Measurements from ENCODE around the gene ATP2B1.

The ATP2B1 gene

DNA sequence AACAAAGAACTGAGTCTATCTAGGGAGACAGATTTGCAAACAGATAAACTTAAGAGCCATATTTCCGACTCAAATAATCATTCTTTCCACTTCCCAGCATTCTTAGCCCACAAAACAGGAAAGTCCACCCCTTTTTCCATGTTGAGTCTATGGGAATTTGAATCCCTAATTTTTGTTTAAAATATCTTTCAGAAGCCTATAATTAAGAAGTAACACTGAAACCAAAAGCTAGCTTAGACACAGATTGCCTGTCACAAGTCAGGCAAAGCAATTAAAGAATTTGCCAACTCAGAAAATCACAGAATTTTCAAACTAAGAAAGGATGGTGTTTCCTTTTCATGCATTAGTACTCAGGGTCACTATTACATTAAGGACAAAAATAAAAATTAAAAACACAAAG, 17.0 kb downstream of the ATP2B1 start:
- TF ChIP-seq GATA2 (IDR thresholded peaks at IDR 0.05; ENCODE audit: low read depth, low read length) (no peak), GATA3 (IDR thresholded peaks at IDR 0.05; ENCODE audit: low read depth, low read length) (no peak)

GRCh38 chr12:89690925-89691324, 17.7 kb downstream of the ATP2B1 start:
- TF ChIP-seq GATA2 (IDR thresholded peaks at IDR 0.05; ENCODE audit: low read depth, low read length) = no peak
- TF ChIP-seq GATA3 (IDR thresholded peaks at IDR 0.05; ENCODE audit: low read depth, low read length) = no peak

DNA sequence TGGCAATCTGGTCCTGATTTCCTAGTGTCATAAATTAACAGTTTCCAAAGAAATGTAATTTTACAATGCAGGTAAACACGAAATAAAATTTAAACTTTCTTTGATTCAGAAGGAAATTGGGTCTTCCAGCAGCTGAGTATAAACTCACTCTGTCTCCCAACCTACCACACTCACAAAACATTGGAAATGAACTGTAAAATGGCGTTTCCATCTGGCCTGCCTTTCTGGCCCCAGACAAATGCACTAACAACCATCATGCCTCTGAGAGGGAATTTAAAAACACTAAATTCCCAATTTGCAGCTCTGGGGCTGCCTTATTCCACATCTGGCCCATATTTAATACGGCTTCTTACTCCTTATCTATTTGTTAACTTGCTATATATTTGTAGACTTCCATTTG, 19.3 kb downstream of the ATP2B1 start:
- TF ChIP-seq GATA3 (IDR thresholded peaks at IDR 0.05; ENCODE audit: low read depth, low read length) = no peak
- TF ChIP-seq GATA2 (IDR thresholded peaks at IDR 0.05; ENCODE audit: low read depth, low read length) = no peak

GRCh38 chr12:89686311-89686710, 22.3 kb downstream of the ATP2B1 start:
- no peak for TF ChIP-seq GATA2 (IDR thresholded peaks at IDR 0.05; ENCODE audit: low read depth, low read length)
- TF ChIP-seq GATA3 (IDR thresholded peaks at IDR 0.05; ENCODE audit: low read depth, low read length) = no peak

GRCh38 chr12:89685363-89685972, 23.2 kb downstream of the ATP2B1 start:
- no peak for TF ChIP-seq GATA3 (IDR thresholded peaks at IDR 0.05; ENCODE audit: low read depth, low read length)

GRCh38 chr12:89684136-89684535, 24.5 kb downstream of the ATP2B1 start:
- TF ChIP-seq GATA3 (IDR thresholded peaks at IDR 0.05; ENCODE audit: low read depth, low read length) (no peak), GATA2 (IDR thresholded peaks at IDR 0.05; ENCODE audit: low read depth, low read length) (no peak)

DNA sequence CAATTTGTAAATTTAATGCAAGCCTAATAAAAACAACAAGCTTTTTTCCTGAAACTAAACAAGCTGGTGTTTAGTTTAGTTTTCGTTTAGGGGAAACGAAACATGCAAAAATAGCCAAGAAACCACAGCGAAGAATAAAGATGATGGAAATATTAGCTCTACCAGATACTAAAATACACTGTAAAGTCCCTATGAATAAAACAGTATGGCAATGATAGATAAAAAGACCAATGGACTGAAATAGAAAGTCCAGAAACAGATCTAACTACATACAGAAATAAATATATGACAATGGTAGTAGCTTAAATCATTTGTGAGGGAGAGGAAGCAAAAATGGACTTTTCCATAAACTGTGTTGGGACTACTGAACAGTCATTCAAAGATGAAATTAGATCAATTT, 26.4 kb downstream of the ATP2B1 start:
- no peak for TF ChIP-seq GATA2 (IDR thresholded peaks at IDR 0.05; ENCODE audit: low read depth, low read length)
- TF ChIP-seq GATA3 (IDR thresholded peaks at IDR 0.05; ENCODE audit: low read depth, low read length) = no peak

GRCh38 chr12:89680409-89680808, 28.2 kb downstream of the ATP2B1 start:
- TF ChIP-seq GATA3 (IDR thresholded peaks at IDR 0.05; ENCODE audit: low read depth, low read length) (no peak), GATA2 (IDR thresholded peaks at IDR 0.05; ENCODE audit: low read depth, low read length) (no peak)

DNA sequence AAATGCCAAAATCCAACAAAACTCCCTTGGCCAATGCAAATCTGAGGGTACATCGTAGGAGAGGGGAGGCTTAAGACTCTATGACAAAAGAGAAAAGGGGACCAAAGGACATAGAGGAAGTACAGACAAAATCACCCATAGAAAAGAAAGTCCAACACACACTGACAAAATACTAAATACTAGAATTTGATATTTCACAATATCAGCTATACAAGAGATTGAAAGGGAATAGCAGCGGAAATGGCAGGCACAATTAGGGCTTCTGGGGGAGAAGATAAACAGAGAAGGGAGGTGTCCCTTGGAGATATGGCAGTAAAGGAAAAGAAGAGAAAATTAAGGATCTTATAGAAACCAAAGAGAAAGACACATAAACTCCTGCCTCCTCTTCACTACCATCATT, 29.0 kb downstream of the ATP2B1 start:
- TF ChIP-seq GATA3 (IDR thresholded peaks at IDR 0.05; ENCODE audit: low read depth, low read length) (no peak), GATA2 (IDR thresholded peaks at IDR 0.05; ENCODE audit: low read depth, low read length) (no peak)

GRCh38 chr12:89678225-89678624, 30.4 kb downstream of the ATP2B1 start:
- TF ChIP-seq GATA2 (IDR thresholded peaks at IDR 0.05; ENCODE audit: low read depth, low read length) (no peak), GATA3 (IDR thresholded peaks at IDR 0.05; ENCODE audit: low read depth, low read length) (no peak)

- TF ChIP-seq GATA3 (IDR thresholded peaks at IDR 0.05; ENCODE audit: low read depth, low read length) = no peak
- no peak for TF ChIP-seq GATA2 (IDR thresholded peaks at IDR 0.05; ENCODE audit: low read depth, low read length)
Observed at GRCh38 chr12:89676930-89677329, 31.7 kb downstream of the ATP2B1 start.

DNA sequence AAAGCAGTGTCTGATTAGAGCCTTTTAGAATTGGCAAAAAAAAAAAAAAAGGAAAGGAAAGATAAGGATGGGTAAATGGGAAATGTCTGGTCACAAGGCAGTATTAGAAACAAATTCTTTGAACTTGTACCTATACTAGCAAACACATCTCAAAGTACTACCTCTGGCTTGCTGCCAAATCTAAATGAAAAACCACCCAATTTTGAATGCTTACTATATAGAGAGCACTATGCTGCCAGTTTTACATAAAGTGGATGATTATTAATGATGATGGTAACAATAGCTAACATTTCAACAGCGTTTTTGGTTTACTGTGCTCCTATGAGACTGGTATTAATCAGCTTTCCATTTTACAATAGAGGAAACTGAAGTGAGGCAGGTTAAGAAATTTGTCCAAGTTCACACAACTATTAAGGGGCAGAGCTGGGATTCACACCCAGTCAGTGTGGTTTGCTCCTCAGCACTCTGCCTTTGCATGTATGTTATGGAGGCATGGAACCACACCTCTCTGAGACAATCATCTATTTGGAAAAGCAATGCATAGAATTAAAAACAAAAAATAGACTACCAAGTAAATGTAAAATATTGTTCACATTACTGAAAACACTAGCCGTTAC, 34.2 kb downstream of the ATP2B1 start:
- TF ChIP-seq GATA3 (IDR thresholded peaks at IDR 0.05; ENCODE audit: low read depth, low read length) = no peak
- TF ChIP-seq GATA2 (IDR thresholded peaks at IDR 0.05; ENCODE audit: low read depth, low read length) = no peak

GRCh38 chr12:89673603-89674002, 35.0 kb downstream of the ATP2B1 start:
- TF ChIP-seq GATA2 (IDR thresholded peaks at IDR 0.05; ENCODE audit: low read depth, low read length) (no peak), GATA3 (IDR thresholded peaks at IDR 0.05; ENCODE audit: low read depth, low read length) (no peak)

DNA sequence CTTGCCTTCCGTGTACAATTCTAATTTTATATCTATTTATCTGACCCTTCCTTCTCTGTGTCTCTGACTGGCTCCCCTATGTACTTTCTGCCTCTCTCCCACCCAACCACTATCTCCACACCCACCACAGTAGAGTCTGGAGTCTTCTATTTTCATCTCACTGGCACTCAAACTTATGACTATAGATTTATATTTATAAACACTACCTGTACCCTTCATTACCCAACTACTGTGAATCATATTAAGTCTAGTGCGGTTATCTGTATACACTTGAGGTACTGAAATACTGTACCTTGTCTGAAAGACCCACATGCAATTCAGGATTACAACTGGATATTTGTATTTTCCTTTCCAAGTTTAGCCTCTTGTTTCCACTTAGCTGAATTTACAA, 36.1 kb downstream of the ATP2B1 start:
- no peak for TF ChIP-seq GATA2 (IDR thresholded peaks at IDR 0.05; ENCODE audit: low read depth, low read length)
- TF ChIP-seq GATA3 (IDR thresholded peaks at IDR 0.05; ENCODE audit: low read depth, low read length) = no peak

DNA sequence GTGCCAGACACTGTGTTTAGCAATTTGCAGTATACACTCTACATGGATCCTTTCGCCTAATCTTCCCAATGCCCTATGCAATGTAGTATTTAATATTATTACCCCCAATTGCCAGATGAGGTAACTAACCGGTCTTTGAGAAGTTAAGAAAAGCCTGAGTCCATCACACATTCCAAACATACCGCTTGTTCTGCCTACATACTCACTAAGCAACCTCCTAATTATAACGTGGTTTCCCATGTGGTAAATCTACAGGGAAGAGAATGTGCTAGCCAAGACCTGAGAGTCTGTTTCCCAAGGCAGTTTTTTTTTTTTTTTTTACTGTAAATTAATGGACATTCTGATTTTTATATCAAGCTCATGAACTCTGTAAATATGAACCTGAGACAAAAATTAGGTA, 37.2 kb downstream of the ATP2B1 start:
- TF ChIP-seq GATA2 (IDR thresholded peaks at IDR 0.05; ENCODE audit: low read depth, low read length) (no peak), GATA3 (IDR thresholded peaks at IDR 0.05; ENCODE audit: low read depth, low read length) (no peak)

GRCh38 chr12:89669197-89669596, 39.4 kb downstream of the ATP2B1 start:
- TF ChIP-seq GATA3 (IDR thresholded peaks at IDR 0.05; ENCODE audit: low read depth, low read length) (no peak), GATA2 (IDR thresholded peaks at IDR 0.05; ENCODE audit: low read depth, low read length) (no peak)

Data from SH-SY5Y (cell line).